Cardiac fibroblast (primary cell): Measurements from ENCODE around the gene NOP14.
"Not testable (repeated sequence)": the region's sequence is repeated elsewhere in the genome, so short reads cannot be mapped to it uniquely, and the experiment has no call there.

Experiments used
- DNase-seq, 2 donors: peaks; one replicate each; pipeline versions ENCODE4 v3.0.0 to v3.0.0-alpha.2; 2010; ENCODE audit warnings: low read depth in 2 of 2
- H3K4me3 ChIP-seq, 2 donors: replicated peaks in 1 of 2; 1 replicate in 1 of 2; 2 replicates in 1 of 2; pipeline ENCODE4 v1.5.1; 2011; ENCODE audit warnings: low read depth in 2 of 2, low read length in 2 of 2, mild to moderate bottlenecking in 2 of 2, moderate library complexity in 1 of 2
- CTCF ChIP-seq: IDR thresholded peaks from one replicate; pipeline ENCODE4 v1.5.1; 2011; ENCODE audit warnings: low read depth, mild to moderate bottlenecking, low read length, inconsistent platforms

NOP14 gene

GRCh38 chr4:2996415-2996814, 33.2 kb upstream of the NOP14 start:
- TF ChIP-seq CTCF, result no peak
- no peak overlapping the region for H3K4me3 ChIP-seq
- no peak for DNase-seq

GRCh38 chr4:2995546-2996265, 32.5 kb upstream of the NOP14 start:
- no peak for TF ChIP-seq CTCF
- H3K4me3 ChIP-seq, result no peak overlapping the region
- peak in 1 of 2 donors; percentile 26 for DNase-seq

- no peak overlapping the region for H3K4me3 ChIP-seq
- DNase-seq, result no peak
- TF ChIP-seq CTCF, result no peak
Measured at GRCh38 chr4:2994917-2995316, 31.7 kb upstream of the NOP14 start.

- H3K4me3 ChIP-seq, result no peak overlapping the region
- no peak for DNase-seq
- TF ChIP-seq CTCF, result no peak
Measured at GRCh38 chr4:2991243-2991642, 28.0 kb upstream of the NOP14 start.

- H3K4me3 ChIP-seq, DNase-seq: not testable (repeated sequence)
Measured at GRCh38 chr4:2983715-2984114, 20.5 kb upstream of the NOP14 start.

GRCh38 chr4:2982012-2982411, 18.8 kb upstream of the NOP14 start:
- TF ChIP-seq CTCF, result no peak
- H3K4me3 ChIP-seq, result no peak overlapping the region
- DNase-seq, result no peak

- no peak for TF ChIP-seq CTCF
- no peak overlapping the region for H3K4me3 ChIP-seq
- no peak for DNase-seq
Measured at GRCh38 chr4:2981256-2981819, 18.1 kb upstream of the NOP14 start.
